CD4-positive, alpha-beta T cell (primary cell): ENCODE measurements around the gene SPOCD1. TPM values are rescaled to one million over a fixed set of nuclear protein-coding genes. Genes with fewer than 3 reads are reported as not detected.

Source experiments
- ATAC-seq: fragments of 200-7000 bp; cut with Tn5 transposase; one replicate; pipeline ENCODE4 v1.10.0; 2022; ENCODE audit warnings: mild to moderate bottlenecking; ENCODE audit not compliant: poor library complexity
- CTCF ChIA-PET: fragments of 350-600 bp; sonication (Branson Sonifier 250); formaldehyde crosslinking; loops from one replicate; lab custom pipeline; 2021; ENCODE audit warnings: antibody characterized with exemption, inconsistent platforms; lab: Charles Lee
- POLR2A ChIA-PET: fragments of 350-600 bp; sonication (Branson Sonifier 250); formaldehyde crosslinking; loops from one replicate; lab custom pipeline; 2021; ENCODE audit warnings: antibody characterized with exemption, inconsistent platforms; lab: Charles Lee
- DNase-seq, 14 experiments: peaks; one replicate each; pipeline ENCODE4 v3.0.0-alpha.2; 2013 to 2020; ENCODE audit warnings: mixed read lengths in 2 of 14
- H3K27ac ChIP-seq, 2 donors: one replicate each; pipeline versions ENCODE4 v1.5.1 to v1.7.0; 2013; ENCODE audit warnings: low read length in 2 of 2, low read depth in 1 of 2, mild to moderate bottlenecking in 1 of 2
- H3K27me3 ChIP-seq, 2 experiments: 1 replicate in 1 of 2; 2 replicates in 1 of 2; pipeline versions ENCODE4 v1.6.1 to v1.7.0; 2013; ENCODE audit warnings: low read length in 2 of 2, control low read depth in 1 of 2, mild to moderate bottlenecking in 1 of 2, moderate library complexity in 1 of 2; ENCODE audit not compliant: insufficient read depth in 2 of 2, control insufficient read depth in 1 of 2
- H3K36me3 ChIP-seq: one replicate; pipeline ENCODE4 v1.6.1; 2013; ENCODE audit warnings: low read length, control low read depth; ENCODE audit not compliant: insufficient read depth
- H3K4me1 ChIP-seq: one replicate; pipeline ENCODE4 v1.6.1; 2013; ENCODE audit warnings: low read length, control low read depth; ENCODE audit not compliant: insufficient read depth
- H3K4me3 ChIP-seq: one replicate; pipeline ENCODE4 v1.5.1; 2013; ENCODE audit warnings: mild to moderate bottlenecking, low read length, moderate library complexity
- H3K9me3 ChIP-seq, 2 experiments: 1 replicate in 1 of 2; 2 replicates in 1 of 2; pipeline versions ENCODE4 v1.6.1 to v1.7.0; 2013; ENCODE audit warnings: low read length in 2 of 2, mild to moderate bottlenecking in 2 of 2, control low read depth in 1 of 2, moderate library complexity in 1 of 2; ENCODE audit not compliant: control insufficient read depth in 1 of 2, insufficient read depth in 1 of 2
- H3K27ac Mint-ChIP-seq: one replicate; pipeline ENCODE4 v1.8.0; 2020; ENCODE audit warnings: mixed read lengths
- H3K27me3 Mint-ChIP-seq: one replicate; pipeline ENCODE4 v1.8.0; 2021; ENCODE audit warnings: mixed read lengths
- H3K36me3 Mint-ChIP-seq: one replicate; pipeline ENCODE4 v1.8.0; 2021; ENCODE audit warnings: low read depth, mixed read lengths
- H3K4me1 Mint-ChIP-seq: one replicate; pipeline ENCODE4 v1.8.0; 2021; ENCODE audit warnings: low read depth, mixed read lengths
- H3K4me3 Mint-ChIP-seq: one replicate; pipeline ENCODE4 v1.8.0; 2020; ENCODE audit warnings: mild to moderate bottlenecking, mixed read lengths
- H3K9me3 Mint-ChIP-seq: one replicate; pipeline ENCODE4 v1.8.0; 2020; ENCODE audit warnings: mixed read lengths
- intact Hi-C, 2 experiments: fragments of 100-400 bp; cut with DNase I in 1 of 2; cut with micrococcal nuclease in 1 of 2; formaldehyde crosslinking; loops; one replicate each; pipeline versions ENCODE4 v1.15.1 to v1.9.0; 2023 to 2025; cut with DNase I, micrococcal nuclease
- total RNA-seq, 174 experiments: library from RNA in 2 of 174; stranded (reverse) in 2 of 174; gene quantifications; one replicate each; pipeline ENCODE4 v1.2.3 and lab custom pipeline; 2021 to 2026
- TF ChIP-seq, protein P1 (sequence below): fragments of 200-600 bp; IDR thresholded peaks from one replicate; pipeline ENCODE4 v1.8.0; 2022; ENCODE audit warnings: antibody characterized with exemption, mild to moderate bottlenecking

Gene SPOCD1
- total RNA-seq, 2 experiments from 2014 or later, result 0.11 to 0.27 TPM

- ATAC-seq (no peak), DNase-seq (no peak)
- Mint-ChIP-seq H3K4me3 (peak overlapping the region; percentile 98), H3K27ac (no peak overlapping the region), H3K9me3 (no peaks in the 10 kb centered on the region), H3K27me3 (no peaks in the 10 kb centered on the region), H3K36me3 (peaks cover 4% of the 10 kb centered on the region), H3K4me1 (peaks cover 15% of the 10 kb centered on the region)
- Histone ChIP-seq H3K9me3 (no peaks in the 10 kb centered on the region), H3K4me3 (no peak overlapping the region), H3K27ac (no peak overlapping the region), H3K36me3 (no peaks in the 10 kb centered on the region), H3K27me3 (no peaks in the 10 kb centered on the region), H3K4me1 (peaks cover 19% of the 10 kb centered on the region)
- ChIA-PET CTCF (interaction anchor here (1.0 to 3.2 kb wide), 5 partner anchors 10 to 174 kb away, joined by 4 to 35 read pairs (median 14); partner anchors contain the start of gene ADGRB2), POLR2A (interaction anchor here (1.5 kb wide), 1 partner anchor 126 kb away, joined by 4 read pairs; no protein-coding TSS in a partner anchor)
- TF ChIP-seq, protein P1, sequence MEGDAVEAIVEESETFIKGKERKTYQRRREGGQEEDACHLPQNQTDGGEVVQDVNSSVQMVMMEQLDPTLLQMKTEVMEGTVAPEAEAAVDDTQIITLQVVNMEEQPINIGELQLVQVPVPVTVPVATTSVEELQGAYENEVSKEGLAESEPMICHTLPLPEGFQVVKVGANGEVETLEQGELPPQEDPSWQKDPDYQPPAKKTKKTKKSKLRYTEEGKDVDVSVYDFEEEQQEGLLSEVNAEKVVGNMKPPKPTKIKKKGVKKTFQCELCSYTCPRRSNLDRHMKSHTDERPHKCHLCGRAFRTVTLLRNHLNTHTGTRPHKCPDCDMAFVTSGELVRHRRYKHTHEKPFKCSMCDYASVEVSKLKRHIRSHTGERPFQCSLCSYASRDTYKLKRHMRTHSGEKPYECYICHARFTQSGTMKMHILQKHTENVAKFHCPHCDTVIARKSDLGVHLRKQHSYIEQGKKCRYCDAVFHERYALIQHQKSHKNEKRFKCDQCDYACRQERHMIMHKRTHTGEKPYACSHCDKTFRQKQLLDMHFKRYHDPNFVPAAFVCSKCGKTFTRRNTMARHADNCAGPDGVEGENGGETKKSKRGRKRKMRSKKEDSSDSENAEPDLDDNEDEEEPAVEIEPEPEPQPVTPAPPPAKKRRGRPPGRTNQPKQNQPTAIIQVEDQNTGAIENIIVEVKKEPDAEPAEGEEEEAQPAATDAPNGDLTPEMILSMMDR, result no peak
- intact Hi-C loops, result no loop called here
These were observed 25.7 kb downstream of the SPOCD1 start for GRCh38 chr1:31790140-31790539.

- TF ChIP-seq, protein P1, result peak; percentile 73
- CTCF ChIA-PET, result interaction anchor here (0.6 to 3.2 kb wide), 46 partner anchors 9 to 395 kb away, joined by 3 to 35 read pairs (median 4); partner anchors contain the start of genes ADGRB2, PEF1 and SPOCD1
- Mint-ChIP-seq H3K27ac (peak overlapping the region; percentile 90), H3K9me3 (no peaks in the 10 kb centered on the region), H3K27me3 (no peaks in the 10 kb centered on the region), H3K36me3 (peaks cover 4% of the 10 kb centered on the region), H3K4me1 (peaks cover 15% of the 10 kb centered on the region), H3K4me3 (peak overlapping the region; percentile 98)
- Histone ChIP-seq H3K27me3 (no peaks in the 10 kb centered on the region), H3K9me3 (no peaks in the 10 kb centered on the region), H3K4me1 (peaks cover 19% of the 10 kb centered on the region), H3K4me3 (peak overlapping the region; percentile 90), H3K36me3 (no peaks in the 10 kb centered on the region), H3K27ac (no peak overlapping the region)
- ATAC-seq (peak; percentile 82), DNase-seq (peak; percentile 90 to 98 (median 94))
- POLR2A ChIA-PET, result interaction anchor here (0.6 to 2.1 kb wide), 17 partner anchors 13 to 224 kb away, joined by 3 to 13 read pairs (median 4); partner anchors contain the start of genes ADGRB2, PEF1 and PTP4A2
- intact Hi-C loops, result loop anchor here (1.0 to 10.0 kb wide), 8 partner anchors 27 to 627 kb away; no protein-coding TSS in a partner anchor
These were observed 26.4 kb downstream of the SPOCD1 start for GRCh38 chr1:31789259-31790065.

DNA sequence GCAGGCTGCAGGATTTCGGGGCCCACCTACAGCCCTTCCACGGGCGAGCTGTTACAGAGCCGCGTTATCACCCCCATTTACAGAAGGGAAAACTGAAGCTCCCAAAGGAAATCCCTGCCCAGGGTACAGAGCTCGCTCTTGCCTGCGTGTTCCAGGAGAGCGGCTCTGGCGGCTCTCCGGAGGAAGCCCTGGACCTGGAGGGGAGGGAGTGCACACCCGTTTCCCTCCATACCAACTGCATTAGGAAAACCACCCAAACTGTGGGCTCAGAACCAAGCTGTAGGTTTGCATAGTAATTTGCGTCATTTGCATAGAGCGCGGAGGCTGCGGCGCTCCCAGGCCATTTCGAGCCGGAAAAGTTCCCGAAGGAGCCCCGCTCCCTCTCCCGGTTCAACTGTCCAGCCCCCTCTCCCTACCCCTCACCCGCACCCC is 27.0 kb downstream of the SPOCD1 start:
- peaks cover 4% of the 10 kb centered on the region for H3K36me3 Mint-ChIP-seq
- H3K27me3 Mint-ChIP-seq, result no peaks in the 10 kb centered on the region
- peak; percentile 55 for ATAC-seq
- peaks cover 15% of the 10 kb centered on the region for H3K4me1 Mint-ChIP-seq
- Histone ChIP-seq H3K27ac (peak overlapping the region; percentile 61 to 86), H3K27me3 (no peaks in the 10 kb centered on the region), H3K9me3 (no peaks in the 10 kb centered on the region), H3K4me1 (peaks cover 19% of the 10 kb centered on the region), H3K4me3 (peak overlapping the region; percentile 90), H3K36me3 (no peaks in the 10 kb centered on the region)
- intact Hi-C loops, result loop anchor here (1.0 to 10.0 kb wide), 9 partner anchors 27 to 627 kb away; partner anchors contain the start of gene PEF1 (in 1 of the 2)
- H3K9me3 Mint-ChIP-seq, result no peaks in the 10 kb centered on the region
- DNase-seq, result no peak
- H3K27ac Mint-ChIP-seq, result peak overlapping the region; percentile 90
- peak overlapping the region; percentile 98 for H3K4me3 Mint-ChIP-seq
- TF ChIP-seq, protein P1, result no peak
- ChIA-PET POLR2A (interaction anchor here (0.7 to 2.1 kb wide), 17 partner anchors 12 to 224 kb away, joined by 3 to 13 read pairs (median 4); partner anchors contain the start of genes ADGRB2, PEF1 and PTP4A2), CTCF (interaction anchor here (0.6 to 3.2 kb wide), 47 partner anchors 9 to 394 kb away, joined by 3 to 35 read pairs (median 4); partner anchors contain the start of genes ADGRB2, PEF1 and SPOCD1)
